Measurements from ENCODE around the gene GET3. TPM values are rescaled to one million over a fixed set of nuclear protein-coding genes. Genes with fewer than 3 reads are reported as not detected.

Gene GET3
- total and polyA plus RNA-seq, 2 donors (not counting 3 experiments of a cell fraction or from before 2014, with no cell fraction given), result 74.8 to 197 TPM

- intact Hi-C loops (cut with micrococcal nuclease) (no loop called here), dilution Hi-C loops (cut with MboI; ENCODE audit: extremely low pct_ligation_motif_present, low sequenced_read_pairs) (no loop called here)
- DNase-seq (ENCODE audit: low read depth, low spot score) (no peak), FAIRE-seq (no peak)
- Histone ChIP-seq H3K27me3 (ENCODE audit: control insufficient read depth in 2 of 2, insufficient read depth in 2 of 2, low read length in 2 of 2) (no peaks in the 10 kb centered on the region), H3K27ac (ENCODE audit: insufficient read depth, low read depth, low read length) (no peak overlapping the region), H3K4me2 (ENCODE audit: insufficient read depth, low read length) (no peak overlapping the region), H3K4me3 (replicated peaks in 1 of 3; ENCODE audit: insufficient read depth in 1 of 3, low read depth in 1 of 3, low read length in 3 of 3) (no peak overlapping the region), H3K9me3 (replicated peaks; ENCODE audit: control insufficient read depth, insufficient read depth, low read length) (no peaks in the 10 kb centered on the region), H4K20me1 (replicated peaks; ENCODE audit: control insufficient read depth, extremely low read depth, insufficient read depth, low read length) (no peaks in the 10 kb centered on the region), H3K79me2 (ENCODE audit: control insufficient read depth, insufficient read depth, low read length) (no peaks in the 10 kb centered on the region), H3K36me3 (ENCODE audit: control insufficient read depth in 2 of 2, extremely low read depth in 1 of 2, insufficient read depth in 2 of 2, low read length in 2 of 2) (peaks cover 0 to 1% of the 10 kb centered on the region in 2 experiments), H2AFZ (ENCODE audit: low read depth, low read length) (no peak overlapping the region), H3K4me1 (ENCODE audit: control insufficient read depth, extremely low read depth, insufficient read depth, low read length) (peaks cover 15% of the 10 kb centered on the region), H3K9me1 (replicated peaks; ENCODE audit: control insufficient read depth, extremely low read depth, insufficient read depth, low read length) (no peaks in the 10 kb centered on the region), H3K9ac (replicated peaks; ENCODE audit: extremely low read depth, insufficient read depth, low read length) (no peak overlapping the region)
- TF ChIP-seq POLR2AphosphoS5 (IDR thresholded peaks at IDR 0.05; ENCODE audit: insufficient read depth, low read depth, low read length) (no peak), CTCF (IDR thresholded peaks at IDR 0.05; ENCODE audit: extremely low read depth in 1 of 2, insufficient read depth in 1 of 2, low read depth in 1 of 2, low read length in 2 of 2) (no peak), GATA2 (IDR thresholded peaks at IDR 0.05; ENCODE audit: insufficient read depth, insufficient read length, low read depth, low read length) (no peak), MAX (IDR thresholded peaks at IDR 0.05; ENCODE audit: insufficient read depth, insufficient read length) (no peak), JUN (IDR thresholded peaks at IDR 0.05; ENCODE audit: borderline replicate concordance, insufficient read depth, insufficient read length, low read depth) (no peak), POLR2A (IDR thresholded peaks at IDR 0.05; ENCODE audit: low read depth, low read length) (no peak), EZH2 (IDR thresholded peaks at IDR 0.05; ENCODE audit: borderline replicate concordance, low read depth, low read length, severe bottlenecking) (no peak)
- ChIA-PET CTCF (no interaction called here), POLR2A (no interaction called here)
- no TSS peak for BruUV-seq (replicated peaks)
These were observed 44.3 kb upstream of the GET3 start for GRCh38 chr19:12692960-12693359.

Data from endothelial cell of umbilical vein (primary cell).